Measurements from ENCODE around the gene RGS8. TPM values are rescaled to one million over a fixed set of nuclear protein-coding genes. Genes with fewer than 3 reads are reported as not detected.

RGS8 gene
- polyA plus RNA-seq, 2 of the 4 experiments (the other 2 are of a cell fraction): not detected

DNA sequence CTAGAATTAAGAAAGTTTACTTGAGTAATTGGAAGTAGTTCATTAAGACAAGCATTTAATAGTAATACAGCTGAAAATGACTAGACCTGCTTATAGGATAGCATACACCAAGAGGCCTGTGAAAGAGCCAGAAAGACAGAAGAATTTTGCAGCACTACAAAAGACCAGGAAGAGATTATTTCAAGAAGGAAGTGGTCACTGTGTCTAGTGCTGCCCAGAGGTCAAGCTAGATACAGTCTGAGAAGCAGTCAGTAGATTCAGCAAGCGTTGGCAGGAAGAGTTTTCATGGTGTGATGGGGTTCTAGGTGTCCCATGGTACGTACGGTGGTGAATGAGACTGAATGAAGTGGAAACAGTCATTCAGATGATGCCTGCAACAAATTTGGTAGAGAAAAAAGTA, 31.5 kb downstream of the RGS8 start (continued):
- TF ChIP-seq, protein P1, sequence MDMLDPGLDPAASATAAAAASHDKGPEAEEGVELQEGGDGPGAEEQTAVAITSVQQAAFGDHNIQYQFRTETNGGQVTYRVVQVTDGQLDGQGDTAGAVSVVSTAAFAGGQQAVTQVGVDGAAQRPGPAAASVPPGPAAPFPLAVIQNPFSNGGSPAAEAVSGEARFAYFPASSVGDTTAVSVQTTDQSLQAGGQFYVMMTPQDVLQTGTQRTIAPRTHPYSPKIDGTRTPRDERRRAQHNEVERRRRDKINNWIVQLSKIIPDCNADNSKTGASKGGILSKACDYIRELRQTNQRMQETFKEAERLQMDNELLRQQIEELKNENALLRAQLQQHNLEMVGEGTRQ (IDR thresholded peaks at IDR 0.05): no peak
- TF ChIP-seq, protein P2, sequence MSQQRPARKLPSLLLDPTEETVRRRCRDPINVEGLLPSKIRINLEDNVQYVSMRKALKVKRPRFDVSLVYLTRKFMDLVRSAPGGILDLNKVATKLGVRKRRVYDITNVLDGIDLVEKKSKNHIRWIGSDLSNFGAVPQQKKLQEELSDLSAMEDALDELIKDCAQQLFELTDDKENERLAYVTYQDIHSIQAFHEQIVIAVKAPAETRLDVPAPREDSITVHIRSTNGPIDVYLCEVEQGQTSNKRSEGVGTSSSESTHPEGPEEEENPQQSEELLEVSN (IDR thresholded peaks at IDR 0.05; ENCODE audit: borderline replicate concordance, low read depth): no peak
- TF ChIP-seq PHF8 (IDR thresholded peaks at IDR 0.05; ENCODE audit: borderline replicate concordance, low read depth) (no peak), ZNF302 (CRISPR knock-in tag; IDR thresholded peaks at IDR 0.05) (no peak), CBX8 (IDR thresholded peaks at IDR 0.05) (no peak)

DNA sequence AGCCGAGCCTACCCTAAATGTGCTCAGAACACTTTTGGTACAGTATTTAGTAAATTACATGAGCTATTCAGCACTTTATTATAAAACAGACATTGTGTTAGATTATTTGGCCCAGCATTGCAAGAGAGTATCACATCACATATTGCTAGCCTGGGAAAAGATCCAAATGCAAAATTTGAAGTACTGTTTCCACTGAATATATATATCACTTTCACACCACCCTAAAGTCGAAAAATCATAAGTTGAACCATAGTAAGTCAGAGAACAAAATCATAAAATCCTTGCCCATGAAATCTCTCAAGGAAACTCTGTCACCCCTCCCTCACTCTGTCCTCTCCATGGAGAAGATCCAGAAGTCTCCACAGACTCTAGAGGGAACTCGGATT, 33.1 kb downstream of the RGS8 start:
- FAIRE-seq (no peak), ATAC-seq (no peak), DNase-seq (ENCODE audit: low read depth in 1 of 2, low spot score in 1 of 2) (no peak)
- Histone ChIP-seq H3K27ac (no peak overlapping the region), H3K4me2 (no peak overlapping the region), H3K4me3 (no peak overlapping the region), H3K4me1 (no peaks in the 10 kb centered on the region), H3K9me3 (no peaks in the 10 kb centered on the region)
- CTCF ChIA-PET: interaction anchor here (1.2 kb wide), 1 partner anchor 51 kb away, joined by 3 read pairs; no protein-coding TSS in a partner anchor
- TF ChIP-seq KDM5A (IDR thresholded peaks at IDR 0.05) (no peak), HEYL (CRISPR knock-in tag; IDR thresholded peaks at IDR 0.05) (no peak), CEBPB (IDR thresholded peaks at IDR 0.05) (no peak), JUN (IDR thresholded peaks at IDR 0.05) (no peak), EP300 (IDR thresholded peaks at IDR 0.05) (no peak), CBX2 (IDR thresholded peaks at IDR 0.05; ENCODE audit: borderline replicate concordance, low read depth) (no peak), ZC3H11A (IDR thresholded peaks at IDR 0.05) (no peak), FOSB (CRISPR knock-in tag; IDR thresholded peaks at IDR 0.05) (no peak), PHF8 (IDR thresholded peaks at IDR 0.05; ENCODE audit: borderline replicate concordance, low read depth) (no peak), EHMT2 (IDR thresholded peaks at IDR 0.05; ENCODE audit: low read depth) (no peak)
- TF ChIP-seq, protein P3, sequence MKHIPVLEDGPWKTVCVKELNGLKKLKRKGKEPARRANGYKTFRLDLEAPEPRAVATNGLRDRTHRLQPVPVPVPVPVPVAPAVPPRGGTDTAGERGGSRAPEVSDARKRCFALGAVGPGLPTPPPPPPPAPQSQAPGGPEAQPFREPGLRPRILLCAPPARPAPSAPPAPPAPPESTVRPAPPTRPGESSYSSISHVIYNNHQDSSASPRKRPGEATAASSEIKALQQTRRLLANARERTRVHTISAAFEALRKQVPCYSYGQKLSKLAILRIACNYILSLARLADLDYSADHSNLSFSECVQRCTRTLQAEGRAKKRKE (CRISPR knock-in tag; IDR thresholded peaks at IDR 0.05; ENCODE audit: low read depth): no peak
- TF ChIP-seq, protein P4, sequence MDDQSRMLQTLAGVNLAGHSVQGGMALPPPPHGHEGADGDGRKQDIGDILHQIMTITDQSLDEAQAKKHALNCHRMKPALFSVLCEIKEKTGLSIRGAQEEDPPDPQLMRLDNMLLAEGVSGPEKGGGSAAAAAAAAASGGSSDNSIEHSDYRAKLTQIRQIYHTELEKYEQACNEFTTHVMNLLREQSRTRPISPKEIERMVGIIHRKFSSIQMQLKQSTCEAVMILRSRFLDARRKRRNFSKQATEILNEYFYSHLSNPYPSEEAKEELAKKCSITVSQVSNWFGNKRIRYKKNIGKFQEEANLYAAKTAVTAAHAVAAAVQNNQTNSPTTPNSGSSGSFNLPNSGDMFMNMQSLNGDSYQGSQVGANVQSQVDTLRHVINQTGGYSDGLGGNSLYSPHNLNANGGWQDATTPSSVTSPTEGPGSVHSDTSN (IDR thresholded peaks at IDR 0.05): no peak
- 25% methylated on average over 3 of the region's 3 CpGs for WGBS (ENCODE audit: missing lambda C conversion rate)
- POLR2A ChIA-PET: no interaction called here

DNA sequence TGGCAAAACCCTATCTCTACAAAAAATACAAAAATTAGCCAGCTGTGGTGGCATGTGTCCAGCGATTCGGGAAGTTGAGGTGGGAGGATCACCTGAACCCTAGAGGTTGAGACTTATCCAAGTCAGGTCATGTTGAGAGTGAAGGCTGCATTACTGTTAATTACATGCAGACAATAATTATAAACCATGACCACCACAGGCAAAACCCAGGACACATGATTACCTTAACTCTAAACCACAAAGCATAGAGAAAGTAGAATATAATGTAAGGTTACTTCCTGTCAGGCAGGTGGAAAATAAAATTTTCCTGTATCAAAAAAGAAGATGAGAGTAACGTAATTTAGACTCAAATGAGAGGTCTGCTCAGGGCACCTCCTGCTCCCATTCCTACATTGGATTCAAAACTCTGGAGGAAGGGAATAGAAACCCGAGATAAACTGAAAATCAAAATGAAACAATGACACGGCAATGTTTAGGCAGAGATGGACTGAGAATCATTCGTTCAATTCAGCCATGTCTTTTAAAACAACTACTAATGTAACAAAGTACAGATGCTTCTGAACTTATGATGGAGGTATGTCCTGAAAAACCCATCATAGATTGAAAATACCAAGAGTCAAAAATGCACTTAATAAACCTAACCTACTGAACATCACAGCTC, 33.6 kb downstream of the RGS8 start:
- 43% methylated on average over 6 of the region's 6 CpGs for WGBS (ENCODE audit: missing lambda C conversion rate)
- Histone ChIP-seq H3K4me3 (no peak overlapping the region), H3K4me2 (no peak overlapping the region), H3K27ac (no peak overlapping the region), H3K4me1 (no peaks in the 10 kb centered on the region), H3K9me3 (no peaks in the 10 kb centered on the region)
- POLR2A ChIA-PET: no interaction called here
- FAIRE-seq (no peak), DNase-seq (ENCODE audit: low read depth in 1 of 2, low spot score in 1 of 2) (no peak), ATAC-seq (no peak)
- CTCF ChIA-PET: no interaction called here
- TF ChIP-seq, protein P3 (CRISPR knock-in tag; IDR thresholded peaks at IDR 0.05; ENCODE audit: low read depth): no peak
- TF ChIP-seq, protein P2 (IDR thresholded peaks at IDR 0.05; ENCODE audit: borderline replicate concordance, low read depth): no peak
- TF ChIP-seq POLR2A (IDR thresholded peaks at IDR 0.05; ENCODE audit: low read length): no peak
- TF ChIP-seq, protein P5, sequence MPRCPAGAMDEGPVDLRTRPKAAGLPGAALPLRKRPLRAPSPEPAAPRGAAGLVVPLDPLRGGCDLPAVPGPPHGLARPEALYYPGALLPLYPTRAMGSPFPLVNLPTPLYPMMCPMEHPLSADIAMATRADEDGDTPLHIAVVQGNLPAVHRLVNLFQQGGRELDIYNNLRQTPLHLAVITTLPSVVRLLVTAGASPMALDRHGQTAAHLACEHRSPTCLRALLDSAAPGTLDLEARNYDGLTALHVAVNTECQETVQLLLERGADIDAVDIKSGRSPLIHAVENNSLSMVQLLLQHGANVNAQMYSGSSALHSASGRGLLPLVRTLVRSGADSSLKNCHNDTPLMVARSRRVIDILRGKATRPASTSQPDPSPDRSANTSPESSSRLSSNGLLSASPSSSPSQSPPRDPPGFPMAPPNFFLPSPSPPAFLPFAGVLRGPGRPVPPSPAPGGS (IDR thresholded peaks at IDR 0.05): no peak
- no peak for TF ChIP-seq HOXA7 (CRISPR knock-in tag; IDR thresholded peaks at IDR 0.05)
- no peak for TF ChIP-seq TP53 (CRISPR knock-in tag; IDR thresholded peaks at IDR 0.05)
- no peak for TF ChIP-seq HDAC2 (IDR thresholded peaks at IDR 0.05)
- TF ChIP-seq NFE2L2 (conservative IDR thresholded peaks at IDR 0.05; ENCODE audit: low read length): no peak
- TF ChIP-seq JUNB (IDR thresholded peaks at IDR 0.05): no peak
- no peak for TF ChIP-seq MAZ (IDR thresholded peaks at IDR 0.05; ENCODE audit: borderline replicate concordance, low read depth, low read length)
- no peak for TF ChIP-seq FOXS1 (CRISPR knock-in tag; IDR thresholded peaks at IDR 0.05)
